GM12864 (cell line): ENCODE measurements around the gene LILRA5.
"Not testable (repeated sequence)": the region's sequence is repeated elsewhere in the genome, so short reads cannot be mapped to it uniquely, and the experiment has no call there.

Experiments used
- DNase-seq: peaks from one replicate; pipeline ENCODE4 v3.0.0-alpha.2; 2011; ENCODE audit warnings: low read depth
- H3K4me3 ChIP-seq: 2 replicates; pipeline ENCODE4 v1.5.1; 2011; ENCODE audit warnings: mild to moderate bottlenecking, low read depth, low read length, control low read depth
- CTCF ChIP-seq: IDR thresholded peaks from 2 replicates; pipeline ENCODE4 v1.5.1; 2011; ENCODE audit warnings: low read depth, mild to moderate bottlenecking, moderate library complexity, low read length, control low read depth, inconsistent platforms; ENCODE audit errors: missing control alignments

Gene LILRA5

GRCh38 chr19:54324071-54324470, 11.1 kb upstream of the LILRA5 start:
- H3K4me3 ChIP-seq: no peak overlapping the region

GRCh38 chr19:54322934-54323333, 10.0 kb upstream of the LILRA5 start:
- DNase-seq, H3K4me3 ChIP-seq: not testable (repeated sequence)

More at GRCh38 chr19:54324071-54324470, 11.1 kb upstream of the LILRA5 start:
- no peak for TF ChIP-seq CTCF
- no peak for DNase-seq

GRCh38 chr19:54322295-54322694, 9.3 kb upstream of the LILRA5 start:
- H3K4me3 ChIP-seq, DNase-seq: not testable (repeated sequence)

- no peak for DNase-seq
- no peak overlapping the region for H3K4me3 ChIP-seq
- TF ChIP-seq CTCF: no peak
Measured at GRCh38 chr19:54319892-54320670, 7.1 kb upstream of the LILRA5 start.

- DNase-seq: no peak
- H3K4me3 ChIP-seq: no peak overlapping the region
- TF ChIP-seq CTCF: no peak
Measured at GRCh38 chr19:54319049-54319448, 6.1 kb upstream of the LILRA5 start.

- no peak for DNase-seq
- H3K4me3 ChIP-seq: no peak overlapping the region
- TF ChIP-seq CTCF: no peak
Measured at GRCh38 chr19:54317965-54318240, 4.9 kb upstream of the LILRA5 start.

GRCh38 chr19:54317108-54317964, 4.4 kb upstream of the LILRA5 start:
- no peak for DNase-seq
- no peak overlapping the region for H3K4me3 ChIP-seq

More at GRCh38 chr19:54317108-54317964, 4.4 kb upstream of the LILRA5 start:
- TF ChIP-seq CTCF: no peak
